HL-60/S4 (cell line): ENCODE results near the gene DBN1.

Experiments used
- in situ Hi-C: fragments of 300-500 bp; cut with MboI; formaldehyde crosslinking; loops from 2 replicates; pipeline ENCODE4 v1.14.3; 2022; ENCODE audit warnings: low sequenced_read_pairs

The DBN1 gene

GRCh38 chr5:177505075-177505474, 31.6 kb upstream of the DBN1 start:
- in situ Hi-C loops, result no loop called here

GRCh38 chr5:177504086-177505056, 30.9 kb upstream of the DBN1 start:
- in situ Hi-C loops, result no loop called here

DNA sequence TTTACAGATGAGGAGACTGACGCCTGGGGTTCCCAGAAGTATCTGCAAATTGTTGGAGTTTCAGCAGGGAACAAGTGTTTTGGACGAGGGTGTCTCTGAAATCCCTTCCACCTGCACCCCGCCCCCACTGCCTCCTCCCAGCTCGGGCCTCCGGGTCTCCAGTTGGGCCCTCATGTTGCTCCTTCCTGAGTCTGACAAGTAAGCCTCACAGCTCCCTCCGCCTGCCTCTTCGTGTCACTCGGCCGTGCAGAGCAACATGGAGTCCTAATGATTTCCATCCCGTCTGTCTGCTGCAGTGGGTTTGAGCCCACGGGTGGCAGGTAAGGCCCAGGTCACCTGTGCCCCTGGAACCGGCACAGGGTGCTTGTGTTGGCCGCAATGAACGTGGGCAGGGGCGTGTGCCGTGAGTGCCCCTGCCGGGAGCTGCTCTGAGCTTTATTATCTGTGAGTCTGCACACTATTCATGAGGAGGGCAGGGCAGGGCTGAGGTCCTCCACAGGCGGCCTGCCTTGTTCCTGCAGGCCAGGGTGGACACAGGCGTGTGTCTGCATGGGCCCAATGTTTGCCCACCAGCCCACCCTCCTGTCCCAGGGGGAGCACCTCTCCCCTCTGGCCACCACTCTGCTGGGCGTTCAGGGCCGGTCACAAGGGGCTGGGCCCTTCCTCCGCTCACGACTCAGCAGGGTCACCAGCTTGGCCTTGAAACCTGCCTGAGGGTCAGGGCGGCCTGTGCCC, 30.1 kb upstream of the DBN1 start:
- in situ Hi-C loops, result no loop called here

DNA sequence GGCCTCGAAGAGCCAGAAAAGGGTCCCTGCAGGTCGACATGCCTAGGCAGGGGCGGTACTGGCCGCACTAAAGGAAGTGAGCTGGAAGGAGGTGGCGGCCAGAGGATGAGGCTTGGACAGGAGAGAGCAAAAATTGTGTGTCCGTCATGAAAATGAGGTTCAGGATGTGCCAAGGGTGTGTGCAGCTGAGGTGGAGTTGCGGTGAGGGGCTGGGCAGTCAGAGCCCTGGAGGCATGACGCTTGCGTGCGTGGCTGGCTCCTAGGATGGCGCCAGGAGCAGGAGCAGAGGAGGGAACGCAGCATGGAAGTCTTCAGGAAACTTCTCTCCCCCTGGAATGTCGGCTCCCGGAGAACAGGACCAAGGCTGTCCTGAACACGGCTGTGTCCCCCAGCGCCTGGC, 29.5 kb upstream of the DBN1 start:
- in situ Hi-C loops, result no loop called here

DNA sequence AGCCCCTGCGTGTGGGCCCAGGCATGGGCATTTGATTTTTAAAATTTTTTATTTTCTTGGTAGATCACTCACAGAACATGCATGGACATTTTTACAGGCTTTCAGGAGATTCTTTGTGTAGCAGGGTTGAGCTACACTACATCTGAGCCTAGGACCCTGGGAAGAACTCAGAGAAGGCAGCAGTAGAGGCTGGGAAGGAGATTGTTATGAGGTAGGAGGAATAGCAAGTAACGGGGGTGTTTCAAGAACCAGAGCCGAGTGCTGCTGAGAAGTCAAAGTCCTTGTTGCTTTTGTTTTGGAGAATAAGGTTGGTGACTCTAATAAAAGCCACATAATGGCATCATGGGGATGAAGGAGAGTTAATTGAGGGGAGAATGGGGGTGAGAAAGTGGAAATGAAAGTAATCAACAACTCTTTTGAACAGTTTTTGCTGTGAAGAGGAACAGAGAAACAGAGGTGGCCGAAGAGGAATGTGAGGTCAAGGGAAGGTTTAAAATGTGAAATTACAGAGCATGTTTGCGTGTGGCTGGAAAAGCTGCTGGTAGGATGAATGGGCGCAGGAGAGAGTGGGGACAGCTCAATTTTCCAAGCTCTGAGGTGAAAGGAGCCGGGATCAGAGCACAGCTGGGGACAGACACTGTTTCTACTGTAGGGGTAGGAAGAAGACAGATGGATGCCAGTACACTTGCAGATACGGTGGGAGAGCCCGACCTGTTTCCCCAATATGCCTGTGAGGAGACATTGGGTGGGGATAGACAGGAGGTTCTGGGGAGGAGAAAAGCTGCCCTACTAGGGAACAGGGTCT, 28.6 kb upstream of the DBN1 start:
- in situ Hi-C loops, result no loop called here

GRCh38 chr5:177500685-177501522, 27.5 kb upstream of the DBN1 start:
- in situ Hi-C loops, result no loop called here

GRCh38 chr5:177499842-177500241, 26.4 kb upstream of the DBN1 start:
- in situ Hi-C loops, result no loop called here

DNA sequence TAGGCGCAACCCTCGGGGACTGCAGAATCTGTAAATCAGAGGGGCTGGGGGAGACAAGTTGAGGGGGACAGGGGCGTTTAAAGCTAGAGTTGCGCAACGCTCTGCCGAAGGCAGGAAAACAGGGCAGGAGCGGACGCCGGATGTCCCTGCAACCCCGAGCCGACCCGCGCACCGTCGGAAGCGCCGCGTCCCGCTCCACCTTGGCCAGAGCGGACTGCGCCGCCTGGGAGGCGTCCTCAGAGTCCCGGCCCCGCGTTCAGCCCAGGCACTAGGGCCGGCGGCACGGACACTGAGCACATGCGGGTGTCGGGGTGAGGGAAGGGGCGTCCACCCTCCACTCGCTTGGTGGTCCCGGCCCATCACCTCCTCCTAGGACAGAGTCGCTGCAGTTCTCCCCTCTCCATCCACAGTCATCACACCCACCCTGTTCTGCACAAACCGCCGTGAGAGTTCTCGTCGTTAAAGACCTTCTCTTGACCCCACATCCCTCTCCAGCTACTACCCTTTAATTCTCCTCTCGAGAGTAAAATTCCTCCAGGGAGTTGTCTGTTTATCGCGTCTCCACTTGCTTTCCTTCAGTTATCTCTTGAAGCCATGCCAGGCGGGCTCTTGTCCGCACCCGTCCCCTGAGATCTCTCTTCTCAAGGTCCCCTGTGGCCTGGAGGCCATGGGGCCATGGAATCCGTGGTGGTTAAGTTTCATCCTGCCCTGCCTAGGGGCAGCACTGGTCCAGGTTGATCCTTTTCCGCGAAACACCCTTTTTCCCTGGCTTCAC, 24.8 kb upstream of the DBN1 start:
- in situ Hi-C loops, result no loop called here

- in situ Hi-C loops, result no loop called here
Observed at GRCh38 chr5:177497292-177498012, 24.0 kb upstream of the DBN1 start, which contains the start of gene PDLIM7. PDLIM7 (minus strand) TSS chr5:177497604; CDS start chr5:177496512, 1,092 bp downstream.

- in situ Hi-C loops, result no loop called here
Observed at GRCh38 chr5:177496727-177497291, 23.4 kb upstream of the DBN1 start.

- in situ Hi-C loops, result no loop called here
Observed at GRCh38 chr5:177496070-177496726, 22.8 kb upstream of the DBN1 start.

DNA sequence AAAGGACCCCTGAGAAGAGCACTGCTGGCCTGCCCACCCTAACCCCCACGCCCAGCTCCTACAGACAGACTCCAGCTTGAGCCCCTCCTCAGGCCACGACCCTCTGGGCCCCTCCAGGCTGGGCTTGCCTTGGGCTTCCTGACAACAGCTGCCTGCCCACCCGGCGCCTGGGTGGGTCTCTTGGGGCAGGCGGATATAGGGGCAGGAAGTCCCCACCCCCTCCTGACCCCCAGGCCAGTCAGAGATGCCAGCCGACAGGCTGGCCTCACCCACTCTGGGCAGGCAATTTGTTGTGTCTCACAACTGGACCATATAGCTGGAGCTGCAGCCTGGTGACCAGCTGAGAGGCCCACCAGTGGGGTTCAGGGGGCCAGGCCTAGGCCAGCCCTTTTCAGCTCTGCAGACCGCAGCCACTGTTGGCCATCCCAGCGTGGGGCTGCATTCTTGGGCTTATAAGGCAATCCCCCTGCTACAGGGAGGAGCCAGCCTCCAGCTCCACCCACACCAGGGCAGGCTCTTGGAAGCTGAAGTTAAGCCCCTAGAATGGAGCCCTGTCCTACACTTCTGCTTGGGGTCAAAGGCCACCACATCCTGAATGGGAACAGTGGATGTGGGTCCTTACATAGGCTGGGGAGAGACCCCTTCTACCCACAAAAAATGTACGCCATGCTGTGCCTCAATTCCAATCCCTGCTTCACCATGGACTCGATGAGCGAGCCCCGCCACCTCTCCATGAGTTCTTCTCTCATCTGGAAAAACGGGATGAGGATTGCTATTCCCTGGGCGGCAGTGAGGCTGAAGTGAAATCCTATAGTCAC, 22.0 kb upstream of the DBN1 start:
- in situ Hi-C loops, result no loop called here

- in situ Hi-C loops, result no loop called here
Observed at GRCh38 chr5:177494346-177495195, 21.1 kb upstream of the DBN1 start.

GRCh38 chr5:177493795-177494345, 20.4 kb upstream of the DBN1 start:
- in situ Hi-C loops, result no loop called here

DNA sequence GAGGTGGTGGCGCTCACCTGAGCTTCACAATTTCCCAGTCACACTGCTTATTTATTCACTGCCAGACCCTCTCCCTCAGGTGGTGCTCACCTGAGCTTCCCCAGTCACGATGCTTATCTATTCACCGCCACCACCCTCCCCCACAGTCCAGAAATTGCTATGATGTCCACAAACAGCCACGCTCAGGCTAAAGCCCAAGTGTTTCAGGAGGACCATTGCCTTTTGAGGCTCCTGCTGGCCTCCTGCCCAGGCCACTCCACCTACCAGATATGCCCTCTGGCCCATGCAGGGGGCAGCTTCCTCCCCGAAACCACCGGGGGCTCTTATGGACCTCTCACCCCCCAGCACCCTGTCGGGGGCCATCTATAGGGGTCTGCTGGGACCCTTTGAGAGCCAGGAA, 19.4 kb upstream of the DBN1 start:
- in situ Hi-C loops, result no loop called here
